ENCODE results near the gene MAGI1.

The MAGI1 gene

DNA sequence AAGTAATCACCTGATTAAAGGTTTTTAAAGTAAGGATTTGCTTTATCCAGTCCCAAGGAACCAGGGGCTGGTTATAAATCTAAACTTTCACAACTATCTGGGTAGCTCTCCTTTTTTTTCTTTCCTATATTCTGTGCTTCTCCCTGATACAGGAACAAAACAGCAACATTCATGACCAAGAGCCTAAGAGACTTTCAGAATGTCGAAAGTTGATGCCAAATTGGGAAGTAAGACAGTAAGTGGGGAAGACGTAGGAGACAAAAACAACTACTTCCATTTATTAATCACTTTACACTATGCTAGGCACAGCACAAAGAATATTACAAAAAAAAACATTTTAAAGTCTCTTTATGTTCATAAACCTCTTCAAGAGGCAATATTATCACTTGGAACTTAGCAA, 211.6 kb downstream of the MAGI1 start:
- DNase-seq, result no peak

DNA sequence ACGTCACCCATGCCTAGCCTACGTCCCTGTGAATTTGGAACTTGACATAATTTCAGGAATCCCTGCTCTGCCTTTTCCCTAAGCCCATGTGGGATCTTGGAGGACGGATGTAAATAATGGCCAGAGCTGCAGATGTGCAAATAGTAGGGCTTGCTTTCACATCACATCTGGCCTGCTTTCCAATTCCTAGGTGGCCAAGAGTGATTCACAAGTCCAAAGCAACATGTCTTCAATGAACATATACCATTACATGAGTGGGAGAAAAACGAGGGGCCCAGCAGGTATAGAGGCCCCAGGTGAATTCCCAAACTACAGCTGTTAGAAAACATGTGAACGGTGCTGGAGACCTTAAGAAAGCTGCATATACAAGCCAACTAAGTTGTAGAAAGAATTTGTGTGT, 214.6 kb downstream of the MAGI1 start:
- no peak for DNase-seq

DNA sequence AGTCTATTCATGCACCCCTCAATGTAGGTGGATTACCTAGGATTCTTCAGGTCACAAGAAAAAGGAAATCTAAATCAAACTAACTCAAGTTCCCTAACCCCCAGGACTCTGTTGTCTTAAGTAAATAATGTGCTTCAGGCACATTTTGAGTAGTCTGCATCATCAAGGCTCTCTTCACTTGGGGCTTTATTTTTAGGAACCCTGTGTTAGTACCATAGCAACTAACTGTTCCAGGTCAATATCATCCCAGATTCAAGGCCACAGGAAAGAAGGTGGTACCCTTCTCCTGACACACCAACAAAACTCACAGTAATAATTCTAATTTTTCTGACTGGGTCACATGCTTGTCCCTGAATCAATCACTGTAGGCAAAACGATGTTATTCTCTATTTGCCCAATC, 218.1 kb downstream of the MAGI1 start:
- DNase-seq, result no peak

DNA sequence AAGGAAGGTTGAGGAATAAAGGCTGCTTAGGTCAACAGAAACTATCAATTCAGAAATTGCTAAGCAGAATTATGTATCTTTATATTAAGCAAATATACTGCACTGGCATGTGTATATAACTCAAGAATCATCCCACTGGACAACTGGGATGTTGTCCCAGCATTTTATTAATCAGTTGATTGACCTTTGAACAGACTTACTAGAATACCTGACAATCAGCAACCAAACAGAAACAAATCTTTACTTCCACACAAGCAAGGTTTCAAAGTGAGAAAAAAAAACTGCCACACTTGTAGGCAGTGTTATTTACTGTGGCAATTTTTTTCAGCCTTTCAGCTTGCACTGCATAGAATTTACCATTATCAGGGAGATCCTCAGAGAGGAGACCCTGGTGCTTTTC, 218.8 kb downstream of the MAGI1 start:
- DNase-seq, result no peak

DNA sequence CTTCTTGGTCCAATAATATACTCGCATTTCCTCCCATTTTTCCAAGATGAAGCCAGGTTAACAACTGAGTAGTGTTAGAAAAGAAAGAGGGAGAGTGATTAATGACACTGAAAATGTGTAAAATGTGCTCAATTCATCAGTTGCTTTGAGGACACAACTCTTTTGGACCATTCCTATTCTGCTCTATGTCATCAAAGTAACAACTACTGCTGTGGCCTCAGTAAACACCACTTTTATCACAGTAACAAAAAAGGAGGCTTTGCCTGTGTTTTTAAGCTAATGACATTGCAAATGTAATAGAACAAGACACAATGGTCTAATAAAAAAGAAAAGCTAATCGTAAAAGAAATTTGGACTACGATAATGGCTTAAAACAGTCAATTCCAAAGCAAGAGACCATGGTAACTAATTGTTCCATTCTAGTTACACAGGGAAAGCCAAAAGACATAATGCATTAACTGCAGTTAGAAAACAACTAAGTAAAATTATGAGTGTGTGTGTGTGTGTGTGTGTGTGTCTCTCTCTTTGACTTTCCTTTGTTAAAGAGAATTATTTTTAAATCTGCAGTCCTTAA, 221.1 kb downstream of the MAGI1 start:
- DNase-seq, result no peak

DNA sequence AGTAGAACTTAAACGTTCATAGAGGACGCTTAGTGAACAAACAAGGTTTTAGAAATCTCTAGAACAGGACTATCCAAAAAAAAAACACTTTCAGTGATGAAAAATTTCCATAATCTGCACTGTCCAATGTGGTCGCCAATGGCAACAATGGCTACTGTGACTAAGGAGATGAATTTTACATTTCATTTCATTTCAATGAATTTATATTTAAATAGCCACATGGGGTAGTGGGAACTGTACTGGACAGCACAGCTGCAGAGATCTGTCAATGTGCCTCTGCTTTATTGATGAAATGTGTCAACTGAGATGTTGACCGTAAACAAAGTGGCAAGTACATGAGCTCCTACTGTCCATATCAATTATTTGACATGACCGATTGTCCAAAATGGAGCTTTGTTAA, 222.5 kb downstream of the MAGI1 start:
- no peak for DNase-seq

DNA sequence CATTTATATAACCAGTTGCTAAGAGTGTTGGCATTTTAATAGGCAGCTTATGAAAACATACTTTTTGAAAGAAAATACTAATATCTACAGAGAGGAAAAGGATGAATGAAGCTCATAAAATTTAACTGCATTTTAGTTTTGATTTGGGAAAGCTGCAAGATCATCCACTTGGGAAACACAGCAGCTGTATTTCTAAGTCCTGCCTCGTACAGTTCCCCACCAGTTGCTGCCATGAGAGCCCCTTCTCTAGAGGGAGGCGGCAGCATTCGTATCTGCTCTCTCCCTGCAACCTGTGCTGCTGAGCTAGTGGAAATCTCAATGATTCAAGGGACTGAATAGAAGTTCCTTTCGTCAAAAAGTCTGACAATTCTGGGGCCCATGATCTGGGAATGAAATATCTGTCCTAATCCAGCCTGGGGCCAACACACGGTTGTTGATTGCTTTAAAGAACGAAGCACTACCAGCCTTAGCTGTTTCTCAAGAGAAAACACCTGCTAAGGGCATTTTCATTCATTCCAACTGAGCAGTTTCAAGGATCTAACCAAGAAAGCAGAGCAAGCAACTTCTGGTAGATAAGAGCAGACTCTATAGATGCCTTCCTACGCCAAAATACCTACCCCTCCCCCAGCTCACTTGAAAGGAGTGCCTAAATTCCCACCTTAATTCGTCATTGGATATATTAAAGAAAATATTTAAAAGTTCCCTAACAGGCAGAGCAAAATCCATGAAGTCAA, 223.7 kb downstream of the MAGI1 start:
- no peak for DNase-seq

DNA sequence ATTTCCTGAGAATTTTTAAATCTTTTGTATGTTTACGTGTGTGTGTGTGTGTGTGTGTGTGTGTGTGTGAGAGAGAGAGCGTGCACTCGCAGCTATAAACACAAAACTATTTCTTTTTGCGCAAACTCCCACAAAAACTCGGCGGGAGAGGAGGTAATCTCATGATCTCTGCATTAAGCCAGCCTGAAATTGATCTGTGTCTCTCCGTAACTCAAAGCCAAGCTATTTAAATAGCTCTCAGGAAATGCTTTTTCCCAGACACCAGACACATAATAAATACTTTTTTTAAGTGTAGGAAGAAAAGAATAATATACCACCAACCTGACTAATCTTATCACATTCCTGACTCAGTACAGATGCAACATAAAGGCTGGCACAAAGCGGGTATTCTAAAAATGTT, 226.8 kb downstream of the MAGI1 start:
- no peak for DNase-seq

DNA sequence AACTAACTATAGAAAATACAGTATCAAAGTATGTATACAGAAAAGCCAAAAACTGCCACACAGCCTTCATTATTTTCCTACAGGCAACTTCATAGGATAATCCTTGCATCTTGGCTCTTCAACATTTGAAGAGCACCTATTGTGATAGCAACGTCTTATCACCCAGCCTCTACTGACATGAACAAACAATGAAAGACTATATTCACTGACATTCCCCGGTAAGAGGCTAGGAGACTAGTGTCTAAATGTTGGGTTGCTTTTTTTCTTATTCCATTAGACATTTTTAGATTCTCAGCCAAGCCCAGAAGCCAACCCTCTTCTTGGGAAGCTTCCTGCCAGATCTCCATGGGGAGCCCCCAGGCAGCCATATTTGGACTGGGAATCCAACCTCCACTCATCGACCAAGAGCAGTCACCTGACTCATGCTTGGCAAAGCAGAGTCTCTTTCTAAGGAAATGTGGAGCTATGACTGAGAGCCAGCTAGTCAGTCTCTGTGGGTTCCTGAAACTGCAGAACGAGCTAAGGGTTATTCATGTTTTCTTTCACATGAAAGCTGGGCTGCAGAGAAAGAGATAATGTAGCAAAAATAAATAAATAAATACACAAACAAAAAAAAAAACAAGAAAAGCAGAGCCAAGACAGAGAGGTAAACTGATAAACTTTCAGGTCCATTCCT, 227.5 kb downstream of the MAGI1 start:
- no peak for DNase-seq

DNA sequence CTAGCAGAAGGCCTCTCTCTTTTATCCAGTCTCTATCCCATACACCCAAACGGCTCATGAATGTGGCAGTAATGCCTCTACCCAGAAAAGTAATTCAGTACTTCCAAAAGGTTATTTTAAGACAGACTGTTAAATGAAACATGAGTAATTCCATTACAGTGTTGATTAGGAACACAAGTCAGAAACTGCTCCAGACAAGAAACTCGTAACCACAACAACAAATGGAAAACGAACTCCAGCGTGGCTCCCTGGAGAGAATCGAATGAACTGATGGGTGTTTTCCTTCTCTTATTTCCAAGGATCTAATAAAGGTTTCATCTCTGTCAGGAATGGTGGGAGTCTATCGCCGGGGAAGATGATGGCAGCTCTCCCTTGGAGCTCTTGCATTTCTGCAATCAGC, 228.4 kb downstream of the MAGI1 start:
- no peak for DNase-seq

DNA sequence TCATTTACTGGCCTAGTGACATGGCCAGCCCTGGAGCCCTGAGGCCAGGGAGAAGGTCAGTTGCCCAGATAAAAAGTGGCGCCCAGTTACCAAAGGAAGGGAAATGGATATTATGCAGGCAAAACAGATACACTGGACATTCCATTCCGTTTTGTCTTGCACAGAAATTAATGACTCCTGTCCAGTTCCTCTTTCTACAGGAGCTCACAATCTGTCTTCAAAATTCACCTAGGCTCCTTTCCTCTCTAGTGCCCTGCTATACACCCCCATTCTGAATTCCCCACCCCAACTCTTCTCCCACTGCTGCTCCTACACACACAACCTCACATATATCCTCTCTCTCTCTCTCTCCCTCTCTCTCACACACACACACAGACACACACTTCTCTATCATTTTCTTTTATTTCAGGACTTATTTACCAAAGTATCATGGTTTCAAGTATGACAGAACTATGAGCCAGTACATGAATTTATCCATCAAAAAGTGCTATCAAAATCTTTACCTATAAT, 229.0 kb downstream of the MAGI1 start:
- DNase-seq, result no peak

DNA sequence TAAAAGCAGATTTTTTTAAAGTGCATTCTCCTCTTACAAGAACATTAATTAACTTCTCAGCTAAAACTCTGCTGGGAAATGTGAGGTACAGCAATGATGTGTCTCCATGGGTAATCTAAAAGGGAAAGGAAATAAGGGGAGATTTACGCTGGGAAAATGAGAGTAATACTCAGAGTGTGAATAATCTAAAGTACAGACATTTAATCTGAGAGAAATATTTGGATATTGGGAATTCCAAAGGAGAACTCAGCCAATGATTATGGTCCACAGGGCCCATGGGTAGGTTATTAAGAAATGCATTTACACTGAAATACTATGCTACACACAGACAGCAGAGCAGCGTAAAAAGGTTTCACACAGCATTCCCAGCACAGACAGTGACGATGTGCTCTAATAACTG, 229.9 kb downstream of the MAGI1 start:
- no peak for DNase-seq

DNA sequence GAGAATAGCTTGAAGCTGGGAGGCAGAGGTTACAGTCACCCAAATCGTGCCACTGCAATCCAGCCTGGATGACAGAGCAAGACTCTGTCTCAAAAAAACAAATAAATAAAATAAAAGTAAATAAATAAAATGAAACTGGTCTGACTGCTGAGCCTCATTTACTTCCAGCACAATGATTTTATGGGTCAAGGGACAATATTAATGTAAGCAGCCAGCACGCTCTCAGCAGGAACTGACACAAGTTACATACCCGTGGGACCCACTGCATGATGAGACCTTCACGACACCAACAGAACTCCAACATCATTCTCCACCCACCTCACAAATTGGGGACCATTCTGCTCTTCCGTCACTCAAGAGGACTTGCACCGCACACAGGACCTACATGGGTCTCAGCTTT, 230.3 kb downstream of the MAGI1 start:
- DNase-seq, result no peak

DNA sequence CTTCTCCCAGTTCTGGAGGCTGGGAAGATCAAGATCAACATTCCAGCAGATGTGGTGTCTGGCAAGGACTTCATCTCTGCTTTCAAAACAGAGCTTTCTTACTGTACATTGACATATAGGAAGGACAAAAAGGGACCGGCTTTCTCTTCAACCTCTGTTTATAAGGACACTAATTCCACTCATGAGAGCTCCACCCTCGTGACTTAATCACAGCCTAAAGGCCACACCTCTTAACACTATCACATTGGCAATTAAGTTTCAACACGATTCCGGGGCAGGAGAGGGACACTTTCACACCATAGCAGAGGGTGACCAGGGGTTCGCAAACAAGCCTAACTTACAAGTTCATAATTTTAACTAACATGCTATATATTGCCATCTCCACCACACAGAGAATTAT, 231.5 kb downstream of the MAGI1 start:
- no peak for DNase-seq

DNA sequence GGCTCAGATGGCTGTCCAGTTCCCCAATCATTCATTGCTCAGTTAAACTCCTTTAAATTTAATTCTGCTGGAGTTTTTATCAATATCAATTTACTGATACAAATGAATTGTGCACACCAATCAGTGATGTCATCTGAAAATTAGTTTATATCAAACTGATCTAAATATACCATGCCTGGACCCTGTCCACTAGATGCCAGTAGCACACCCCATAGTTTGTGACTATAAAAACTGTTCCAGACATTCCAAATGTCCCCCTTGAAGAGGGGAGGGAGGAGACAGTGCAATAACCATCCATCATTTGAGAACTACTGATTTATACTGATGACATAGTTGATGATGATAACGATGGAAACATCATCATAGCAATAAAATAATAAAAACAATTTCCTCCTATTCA, 232.1 kb downstream of the MAGI1 start:
- DNase-seq, result no peak

DNA sequence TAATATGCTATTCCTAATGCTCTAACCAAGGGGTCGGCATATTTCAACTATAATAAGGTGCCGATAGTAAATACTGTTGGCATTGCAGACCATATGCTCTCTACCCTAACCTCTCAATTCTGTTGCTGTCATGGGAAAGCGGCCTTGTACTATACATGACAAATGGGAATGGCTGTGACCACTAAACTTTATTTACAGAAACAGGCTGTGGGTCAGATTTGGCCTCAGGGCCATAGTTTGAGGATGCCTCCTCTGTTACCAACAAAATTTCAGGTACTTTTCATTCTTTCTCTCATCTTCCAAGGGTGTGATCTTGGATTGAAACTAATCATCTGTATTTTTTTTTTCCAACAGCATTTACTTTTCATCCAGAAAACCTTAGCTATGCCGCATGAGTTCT, 242.0 kb downstream of the MAGI1 start:
- DNase-seq, result no peak

DNA sequence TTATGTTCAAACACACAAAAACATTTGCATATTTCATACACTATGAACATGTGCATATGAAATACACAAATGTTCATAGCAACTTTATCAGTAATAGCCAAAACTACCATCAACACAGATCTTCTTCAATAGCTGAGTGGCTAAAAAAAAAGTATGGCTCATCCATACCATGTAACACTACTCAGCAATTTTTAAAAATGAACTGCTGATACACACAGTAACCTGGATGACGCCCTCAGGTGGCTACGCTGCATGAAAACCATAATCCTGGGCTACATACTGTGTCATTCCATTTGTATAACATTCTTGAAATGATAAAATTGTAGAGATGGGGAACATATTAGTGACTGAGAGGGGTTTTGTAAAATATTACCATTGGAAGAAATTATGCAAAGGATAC, 243.6 kb downstream of the MAGI1 start:
- no peak for DNase-seq

DNA sequence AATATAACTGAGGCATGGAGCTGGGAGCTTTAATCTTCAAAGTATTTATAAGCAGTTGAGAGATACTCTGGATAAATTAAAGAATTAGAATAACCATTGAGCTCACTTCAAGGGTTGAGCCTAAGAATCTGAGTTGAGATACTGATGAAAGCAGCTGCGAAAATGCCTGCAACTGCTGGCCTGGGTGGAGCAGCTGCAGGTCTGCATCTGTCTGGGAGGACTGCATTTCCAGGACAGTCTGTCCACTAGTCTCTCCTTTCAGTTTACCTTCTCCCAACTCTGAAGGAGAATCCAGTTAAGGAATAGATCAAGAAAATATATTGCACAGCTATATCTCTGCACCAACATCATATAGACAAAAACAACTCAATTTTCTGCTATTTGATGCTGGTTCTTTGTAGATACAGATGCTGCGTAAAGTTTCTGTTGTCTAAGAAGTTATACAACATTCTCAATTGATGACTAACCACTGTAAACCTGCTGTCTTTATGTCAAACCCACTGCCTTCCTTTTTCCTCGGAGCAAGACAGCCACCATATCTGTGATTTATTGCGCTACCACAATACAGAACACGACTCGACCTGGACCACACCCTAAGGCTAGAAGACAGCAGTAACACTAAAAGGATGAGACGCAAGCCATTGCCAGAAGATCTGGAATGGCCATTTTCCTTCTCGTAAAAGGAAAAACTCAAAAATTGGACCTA, 245.1 kb downstream of the MAGI1 start:
- no peak for DNase-seq

DNA sequence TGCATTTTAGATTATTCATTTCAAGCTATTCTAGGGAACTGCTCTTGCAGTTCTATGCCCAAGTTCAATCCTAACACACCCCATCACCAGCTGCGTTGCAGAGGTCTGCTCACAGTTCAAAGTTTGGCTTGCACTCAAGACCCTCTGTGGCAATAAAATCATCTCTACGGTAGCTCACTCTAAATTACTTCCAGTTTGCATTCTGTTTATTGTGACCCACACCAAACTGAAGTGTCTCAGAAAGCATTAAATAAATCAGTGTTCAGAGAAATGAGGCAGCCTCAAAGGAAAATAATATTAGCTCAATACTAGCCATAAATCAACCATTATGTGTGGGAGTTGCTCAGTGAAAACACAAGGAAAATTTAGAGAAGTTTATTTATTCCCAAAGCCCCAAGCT, 250.3 kb downstream of the MAGI1 start:
- no peak for DNase-seq

DNA sequence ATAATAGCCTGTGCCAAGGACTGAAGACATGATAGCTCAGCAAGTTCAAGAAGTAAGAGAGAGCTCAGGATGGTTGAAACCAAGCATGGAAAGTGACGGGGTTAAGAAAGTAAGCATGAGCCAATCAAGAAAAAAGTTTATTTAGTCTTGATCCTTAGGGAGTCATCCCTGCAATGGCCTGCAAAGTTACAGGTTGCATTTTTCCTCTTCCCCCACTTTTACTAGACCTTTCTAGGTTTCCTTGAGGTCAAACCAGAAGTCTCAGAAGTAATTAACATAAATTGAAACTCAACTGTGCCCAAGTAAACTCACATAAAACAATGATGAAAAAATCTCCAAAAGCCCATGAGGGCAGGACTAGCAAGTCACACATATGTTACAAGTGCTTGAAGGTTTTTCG, 250.9 kb downstream of the MAGI1 start:
- no peak for DNase-seq

DNA sequence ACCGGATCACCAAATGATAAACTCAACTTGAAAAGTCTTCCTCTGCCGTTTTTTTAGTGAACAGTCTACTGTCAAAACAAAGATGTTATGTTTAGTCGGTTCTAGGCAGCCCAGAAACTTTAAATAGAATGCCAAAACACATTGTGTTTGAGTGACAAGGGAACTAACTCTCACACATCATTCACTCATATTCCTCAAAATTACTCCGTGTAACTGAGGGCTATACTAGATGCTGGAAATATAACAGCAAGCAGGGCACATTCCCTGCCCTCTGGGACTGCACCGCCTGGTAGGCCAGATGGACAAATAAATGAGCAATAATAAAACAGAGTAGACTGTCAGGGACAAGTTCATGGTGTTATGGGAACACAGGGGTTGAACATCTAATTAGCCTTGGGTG, 251.4 kb downstream of the MAGI1 start:
- DNase-seq, result no peak

DNA sequence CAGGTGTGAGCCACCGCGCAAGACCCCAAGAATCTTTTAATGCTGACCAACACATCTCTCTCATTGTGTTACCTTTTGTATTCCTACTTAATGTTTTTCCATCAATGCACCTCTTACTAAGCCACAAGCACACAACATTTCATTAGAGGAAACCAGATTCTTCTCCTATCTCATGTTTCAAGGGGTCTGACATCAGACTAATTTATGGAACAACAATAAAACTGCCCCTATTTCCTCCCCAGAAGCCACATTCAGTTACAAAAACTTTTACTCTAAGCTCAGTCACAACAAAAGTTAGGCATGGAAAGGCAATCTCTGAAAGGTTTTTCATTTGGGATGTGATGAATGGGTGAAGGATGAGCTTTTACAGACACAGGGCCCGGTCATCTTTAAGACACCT, 251.8 kb downstream of the MAGI1 start:
- DNase-seq, result no peak

DNA sequence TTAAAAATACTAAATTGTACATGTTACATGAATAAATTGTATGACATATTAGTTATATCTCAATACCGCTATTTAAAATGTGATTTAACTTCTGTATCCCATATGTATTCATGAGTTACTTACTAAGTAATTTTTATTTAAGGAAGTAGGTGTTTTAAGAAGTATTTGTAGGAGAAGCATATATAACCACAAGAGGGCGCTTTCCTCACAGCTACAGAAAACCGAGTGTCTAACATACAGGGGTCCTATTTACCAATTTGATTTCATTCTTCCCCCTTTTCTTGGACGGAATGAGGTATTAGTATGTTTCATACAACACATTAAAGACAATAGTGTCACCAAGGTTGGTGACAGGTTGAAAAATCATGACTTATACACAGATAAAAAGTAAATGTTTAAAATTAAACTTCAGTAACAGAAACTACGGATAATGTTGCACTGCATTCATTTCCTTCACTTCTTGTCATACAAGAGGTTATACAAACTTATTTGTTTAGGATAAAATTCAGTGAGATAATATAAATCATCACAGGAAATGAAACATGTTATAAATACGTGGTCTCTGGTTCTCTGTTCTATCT, 253.6 kb downstream of the MAGI1 start:
- no peak for DNase-seq

Data from activated T-cell treated with anti-CD3 and anti-CD28 coated beads for 4 hours (primary cell).